H9 (cell line): ENCODE measurements around the gene SPINT1. TPM values are rescaled to one million over a fixed set of nuclear protein-coding genes. Genes with fewer than 3 reads are reported as not detected.

Source experiments
- DNase-seq: peaks from one replicate; pipeline ENCODE4 v3.0.0-alpha.2; 2017
- H2AFZ ChIP-seq: one replicate; pipeline ENCODE4 v1.6.1; 2013; ENCODE audit warnings: mild to moderate bottlenecking, low read length, control low read depth, moderate library complexity
- H2AK5ac ChIP-seq: 2 replicates; pipeline ENCODE4 v1.6.1; 2013; ENCODE audit warnings: low read length, control low read depth, mixed read lengths; ENCODE audit not compliant: insufficient read length
- H2BK120ac ChIP-seq: one replicate; pipeline ENCODE4 v1.6.1; 2013; ENCODE audit warnings: low read depth, mild to moderate bottlenecking, low read length, control low read depth, inconsistent platforms; ENCODE audit not compliant: poor library complexity, severe bottlenecking
- H2BK12ac ChIP-seq: 2 replicates; pipeline ENCODE4 v1.6.1; 2013; ENCODE audit warnings: low read length, control low read depth, mixed read lengths, low read depth; ENCODE audit not compliant: insufficient read length
- H2BK15ac ChIP-seq: 2 replicates; pipeline ENCODE4 v1.6.1; 2013; ENCODE audit warnings: low read depth, low read length, control low read depth
- H2BK20ac ChIP-seq: one replicate; pipeline ENCODE4 v1.6.1; 2013; ENCODE audit warnings: low read depth, mild to moderate bottlenecking, low read length, control low read depth, inconsistent platforms; ENCODE audit not compliant: poor library complexity, severe bottlenecking
- H2BK5ac ChIP-seq: 2 replicates; pipeline ENCODE4 v1.6.1; 2013; ENCODE audit warnings: low read length, control low read depth, mixed read lengths; ENCODE audit not compliant: insufficient read length
- H3K14ac ChIP-seq: 2 replicates; pipeline ENCODE4 v1.6.1; 2013; ENCODE audit warnings: low read length, control low read depth; ENCODE audit not compliant: insufficient read depth
- H3K18ac ChIP-seq: 2 replicates; pipeline ENCODE4 v1.6.1; 2013; ENCODE audit warnings: low read depth, mild to moderate bottlenecking, mixed read lengths, low read length, control low read depth; ENCODE audit not compliant: insufficient read length
- H3K23ac ChIP-seq: 2 replicates; pipeline ENCODE4 v1.6.1; 2013; ENCODE audit warnings: low read length, control low read depth, mixed read lengths, low read depth; ENCODE audit not compliant: insufficient read length
- H3K23me2 ChIP-seq: 2 replicates; pipeline ENCODE4 v1.6.1; 2013; ENCODE audit warnings: low read depth, mild to moderate bottlenecking, mixed read lengths, low read length, control low read depth; ENCODE audit not compliant: insufficient read length, poor library complexity, severe bottlenecking
- H3K27ac ChIP-seq: 2 replicates; pipeline ENCODE4 v1.5.1; 2013; ENCODE audit warnings: low read length, control low read depth, mixed read lengths, low read depth; ENCODE audit not compliant: insufficient read length
- H3K27me3 ChIP-seq: 2 replicates; pipeline ENCODE4 v1.6.1; 2013; ENCODE audit warnings: low read length, control low read depth, inconsistent platforms; ENCODE audit not compliant: insufficient read depth
- H3K4ac ChIP-seq: 2 replicates; pipeline ENCODE4 v1.6.1; 2013; ENCODE audit warnings: low read depth, mild to moderate bottlenecking, control low read depth, inconsistent platforms, low read length, moderate library complexity
- H3K4me1 ChIP-seq: 2 replicates; pipeline ENCODE4 v1.6.1; 2013; ENCODE audit warnings: low read length, control low read depth, inconsistent platforms; ENCODE audit not compliant: insufficient read depth
- H3K4me2 ChIP-seq: 2 replicates; pipeline ENCODE4 v1.6.1; 2013; ENCODE audit warnings: low read length, control low read depth, mixed read lengths; ENCODE audit not compliant: insufficient read length, insufficient read depth
- H3K56ac ChIP-seq: 2 replicates; pipeline ENCODE4 v1.6.1; 2013; ENCODE audit warnings: low read depth, mild to moderate bottlenecking, mixed read lengths, low read length, control low read depth; ENCODE audit not compliant: insufficient read length
- H3K79me1 ChIP-seq: 2 replicates; pipeline ENCODE4 v1.6.1; 2013; ENCODE audit warnings: low read depth, mild to moderate bottlenecking, moderate library complexity, low read length, control low read depth, inconsistent platforms; ENCODE audit not compliant: insufficient read depth, poor library complexity, severe bottlenecking
- H3K79me2 ChIP-seq: 2 replicates; pipeline ENCODE4 v1.6.1; 2013; ENCODE audit warnings: low read length, control low read depth, inconsistent platforms; ENCODE audit not compliant: insufficient read depth
- H3K9ac ChIP-seq: 2 replicates; pipeline ENCODE4 v1.6.1; 2013; ENCODE audit warnings: low read length, control low read depth, mixed read lengths; ENCODE audit not compliant: insufficient read length; ENCODE audit errors: extremely low read depth
- H3K9me3 ChIP-seq: one replicate; pipeline ENCODE4 v1.6.1; 2013; ENCODE audit warnings: low read depth, low read length, inconsistent platforms; ENCODE audit not compliant: control insufficient read depth
- H3T11ph ChIP-seq: one replicate; pipeline ENCODE4 v1.6.1; 2013; ENCODE audit warnings: mild to moderate bottlenecking, low read length, control low read depth, inconsistent platforms
- H4K20me1 ChIP-seq: one replicate; pipeline ENCODE4 v1.6.1; 2013; ENCODE audit not compliant: control insufficient read depth, insufficient read length, insufficient read depth
- H4K5ac ChIP-seq: 2 replicates; pipeline ENCODE4 v1.6.1; 2013; ENCODE audit warnings: low read depth, mild to moderate bottlenecking, mixed read lengths, low read length, control low read depth; ENCODE audit not compliant: insufficient read length
- H4K8ac ChIP-seq: replicated peaks from 2 replicates; pipeline ENCODE4 v1.6.1; 2013; ENCODE audit warnings: low read length, control low read depth, mixed read lengths, low read depth; ENCODE audit not compliant: insufficient read length
- H4K91ac ChIP-seq: 2 replicates; pipeline ENCODE4 v1.6.1; 2013; ENCODE audit warnings: low read depth, mild to moderate bottlenecking, moderate library complexity, mixed read lengths, low read length, control low read depth; ENCODE audit not compliant: insufficient read length
- H3K27ac Mint-ChIP-seq, 3 experiments: 2 replicates in 2 of 3; 3 replicates in 1 of 3; pipeline ENCODE4 v1.8.0; 2020 to 2021; ENCODE audit warnings: mixed read lengths in 3 of 3, mild to moderate bottlenecking in 1 of 3, moderate library complexity in 1 of 3
- H3K27me3 Mint-ChIP-seq: 2 replicates; pipeline ENCODE4 v1.8.0; 2021; ENCODE audit warnings: low read depth, mild to moderate bottlenecking, moderate library complexity, mixed read lengths
- H3K36me3 Mint-ChIP-seq, 3 experiments: 2 replicates in 2 of 3; 3 replicates in 1 of 3; pipeline ENCODE4 v1.8.0; 2020 to 2021; ENCODE audit warnings: low read depth in 3 of 3, mixed read lengths in 3 of 3; ENCODE audit not compliant: insufficient read depth in 1 of 3
- H3K4me1 Mint-ChIP-seq, 2 experiments: 2 replicates each; pipeline ENCODE4 v1.8.0; 2020; ENCODE audit warnings: mixed read lengths in 2 of 2
- H3K4me3 Mint-ChIP-seq, 2 experiments: 2 replicates in 1 of 2; 3 replicates in 1 of 2; pipeline ENCODE4 v1.8.0; 2020 to 2021; ENCODE audit warnings: mild to moderate bottlenecking in 2 of 2, mixed read lengths in 2 of 2, moderate library complexity in 1 of 2
- H3K9me3 Mint-ChIP-seq, 2 experiments: 2 replicates in 1 of 2; 3 replicates in 1 of 2; pipeline ENCODE4 v1.8.0; 2020; ENCODE audit warnings: mild to moderate bottlenecking in 2 of 2, mixed read lengths in 2 of 2, moderate library complexity in 1 of 2
- WGBS: extraction: QIAGEN DNeasy Blood & Tissue Kit; methylation state at CpG from one replicate; pipeline ENCODE4 v1.1.7; 2013; ENCODE audit warnings: missing lambda C conversion rate, low lambda C conversion rate, mixed read lengths; ENCODE audit not compliant: insufficient read length; ENCODE audit errors: extremely low coverage; 5-methylcytosine and 5-hydroxymethylcytosine counted together
- total RNA-seq: library from RNA; stranded (reverse); gene quantifications from 2 replicates; pipeline ENCODE4 v1.2.1, GENCODE V29; 2021
- TF ChIP-seq, protein P1 (sequence below): fragments of 200-600 bp; sonication (generic); conservative IDR thresholded peaks from 3 replicates; pipeline ENCODE4 v1.8.0; 2021; ENCODE audit warnings: antibody characterized with exemption, mild to moderate bottlenecking

Gene SPINT1
- total RNA-seq, 1 experiment from 2014 or later = 130 TPM

DNA sequence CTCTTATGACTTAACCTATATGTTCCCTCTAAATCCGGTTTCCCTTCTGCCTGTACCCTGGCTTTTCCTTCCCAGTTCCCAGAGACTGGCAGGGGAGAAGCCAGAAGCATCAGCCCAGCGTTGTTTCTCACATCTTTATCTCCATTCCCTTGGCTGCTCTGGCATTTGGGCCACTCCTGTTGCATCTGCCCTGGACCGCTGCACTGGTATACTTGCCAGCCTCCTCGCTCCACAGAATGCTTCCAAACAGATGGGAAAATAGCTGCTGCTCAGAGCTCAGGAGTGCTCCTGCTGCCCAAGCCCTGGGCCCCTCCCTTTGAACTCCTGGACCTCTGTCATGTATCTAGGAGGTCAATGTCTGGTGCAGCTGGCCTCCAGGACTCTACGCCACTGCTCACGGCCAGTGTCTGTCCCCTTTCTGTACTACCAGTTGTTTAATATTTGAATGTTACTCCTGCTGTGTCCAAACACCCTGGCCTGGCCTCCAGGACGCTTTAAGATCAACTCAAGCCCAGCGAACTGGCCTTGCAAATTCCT, 6.8 kb downstream of the SPINT1 start:
- no peak overlapping the region for H3K4me3 Mint-ChIP-seq
- Histone ChIP-seq H3K9ac (no peak overlapping the region), H4K91ac (no peak overlapping the region), H3K9me3 (no peaks in the 10 kb centered on the region), H4K8ac (no peak overlapping the region), H3K4ac (no peak overlapping the region), H3K23ac (no peak overlapping the region), H2AFZ (no peak overlapping the region), H3K27ac (no peak overlapping the region), H3K27me3 (no peaks in the 10 kb centered on the region), H3K79me2 (peaks cover 4% of the 10 kb centered on the region; the same call in 1 of the 2 replicates), H2BK15ac (no peak overlapping the region), H4K5ac (no peak overlapping the region), H3K4me1 (peaks cover 10% of the 10 kb centered on the region; the same call in 1 of the 2 replicates), H3K4me2 (no peak overlapping the region), H3K56ac (no peak overlapping the region), H3K79me1 (peaks cover 5% of the 10 kb centered on the region), H2BK20ac (no peak overlapping the region), H4K20me1 (no peaks in the 10 kb centered on the region), H3T11ph (no peak overlapping the region), H2BK5ac (no peak overlapping the region), H2AK5ac (no peak overlapping the region), H2BK12ac (no peak overlapping the region), H3K14ac (no peak overlapping the region), H3K18ac (no peak overlapping the region), H2BK120ac (no peak overlapping the region), H3K23me2 (no peaks in the 10 kb centered on the region)
- H3K9me3 Mint-ChIP-seq = no peaks in the 10 kb centered on the region
- H3K27ac Mint-ChIP-seq = no peak overlapping the region
- TF ChIP-seq, protein P1, sequence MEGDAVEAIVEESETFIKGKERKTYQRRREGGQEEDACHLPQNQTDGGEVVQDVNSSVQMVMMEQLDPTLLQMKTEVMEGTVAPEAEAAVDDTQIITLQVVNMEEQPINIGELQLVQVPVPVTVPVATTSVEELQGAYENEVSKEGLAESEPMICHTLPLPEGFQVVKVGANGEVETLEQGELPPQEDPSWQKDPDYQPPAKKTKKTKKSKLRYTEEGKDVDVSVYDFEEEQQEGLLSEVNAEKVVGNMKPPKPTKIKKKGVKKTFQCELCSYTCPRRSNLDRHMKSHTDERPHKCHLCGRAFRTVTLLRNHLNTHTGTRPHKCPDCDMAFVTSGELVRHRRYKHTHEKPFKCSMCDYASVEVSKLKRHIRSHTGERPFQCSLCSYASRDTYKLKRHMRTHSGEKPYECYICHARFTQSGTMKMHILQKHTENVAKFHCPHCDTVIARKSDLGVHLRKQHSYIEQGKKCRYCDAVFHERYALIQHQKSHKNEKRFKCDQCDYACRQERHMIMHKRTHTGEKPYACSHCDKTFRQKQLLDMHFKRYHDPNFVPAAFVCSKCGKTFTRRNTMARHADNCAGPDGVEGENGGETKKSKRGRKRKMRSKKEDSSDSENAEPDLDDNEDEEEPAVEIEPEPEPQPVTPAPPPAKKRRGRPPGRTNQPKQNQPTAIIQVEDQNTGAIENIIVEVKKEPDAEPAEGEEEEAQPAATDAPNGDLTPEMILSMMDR = no peak
- no peak for DNase-seq
- peaks cover 35 to 83% (median 66%) of the 10 kb centered on the region in 3 experiments for H3K36me3 Mint-ChIP-seq
- no peaks in the 10 kb centered on the region for H3K27me3 Mint-ChIP-seq
- WGBS = no CpG with 5 or more reads among the region's 8 CpGs
- H3K4me1 Mint-ChIP-seq = peaks cover 26% of the 10 kb centered on the region in 2 experiments
